VCaP (cell line): ENCODE measurements around the gene BTN2A1.
"Not testable (repeated sequence)": the region's sequence is repeated elsewhere in the genome, so short reads cannot be mapped to it uniquely, and the experiment has no call there.

Experiments used
- H3K27ac ChIP-seq: fragments of 450-650 bp; 2 replicates; pipeline ENCODE4 v1.5.1; 2017
- CTCF ChIP-seq: fragments of 450-650 bp; conservative IDR thresholded peaks from 2 replicates; pipeline ENCODE4 v1.5.1; 2017; ENCODE audit warnings: mild to moderate bottlenecking, moderate library complexity

The BTN2A1 gene

GRCh38 chr6:26452631-26453235 is 5.0 kb upstream of the BTN2A1 start:
- TF ChIP-seq CTCF = no peak
- no peak overlapping the region for H3K27ac ChIP-seq

- no peak for TF ChIP-seq CTCF
- no peak overlapping the region for H3K27ac ChIP-seq
Observed at GRCh38 chr6:26454631-26455030, 3.1 kb upstream of the BTN2A1 start.

- TF ChIP-seq CTCF = no peak
- no peak overlapping the region for H3K27ac ChIP-seq
Observed at GRCh38 chr6:26455357-26455970, 2.3 kb upstream of the BTN2A1 start.

GRCh38 chr6:26457264-26457805 is 420 bp upstream of the BTN2A1 start:
- no peak for TF ChIP-seq CTCF
- H3K27ac ChIP-seq = peak overlapping the region; percentile 91

GRCh38 chr6:26459023-26459810 is 1.5 kb downstream of the BTN2A1 start:
- peak overlapping the region; percentile 91 for H3K27ac ChIP-seq
- no peak for TF ChIP-seq CTCF

GRCh38 chr6:26461353-26461752 is 3.6 kb downstream of the BTN2A1 start:
- H3K27ac ChIP-seq = not testable (repeated sequence)

- H3K27ac ChIP-seq = no peak overlapping the region
- TF ChIP-seq CTCF = no peak
Observed at GRCh38 chr6:26464014-26464413, 6.3 kb downstream of the BTN2A1 start.
